Loucy (cell line): ENCODE data around the gene CSTPP1.

Source experiments
- H2AFZ ChIP-seq: fragments of 200-600 bp; sonication (generic); 2 replicates; pipeline ENCODE4 v1.6.0; 2016; ENCODE audit warnings: antibody characterized with exemption, mild to moderate bottlenecking, low read length, moderate library complexity
- H3F3A ChIP-seq: fragments of 200-600 bp; 2 replicates; pipeline ENCODE4 v1.6.0; 2016; ENCODE audit warnings: antibody characterized with exemption, low read depth, mild to moderate bottlenecking
- H3K27me3 ChIP-seq: fragments of 200-600 bp; sonication (generic); 2 replicates; pipeline ENCODE4 v1.6.1; 2014; ENCODE audit warnings: low read length, mild to moderate bottlenecking; ENCODE audit not compliant: insufficient read depth, poor library complexity, severe bottlenecking
- H3K36me3 ChIP-seq: fragments of 200-600 bp; sonication (generic); 2 replicates; pipeline ENCODE4 v1.6.1; 2016; ENCODE audit warnings: low read length; ENCODE audit not compliant: insufficient read depth
- H3K4me1 ChIP-seq: fragments of 200-600 bp; sonication (generic); 2 replicates; pipeline ENCODE4 v1.5.1; 2014; ENCODE audit warnings: low read length, mild to moderate bottlenecking; ENCODE audit not compliant: insufficient read depth, poor library complexity, severe bottlenecking
- H3K4me2 ChIP-seq: fragments of 200-600 bp; sonication (generic); 2 replicates; pipeline ENCODE4 v1.6.0; 2014; ENCODE audit warnings: antibody characterized with exemption, low read length, low read depth, mild to moderate bottlenecking; ENCODE audit not compliant: poor library complexity, severe bottlenecking
- H3K4me3 ChIP-seq: fragments of 200-600 bp; sonication (generic); 2 replicates; pipeline ENCODE4 v1.5.1; 2014; ENCODE audit warnings: low read length, mild to moderate bottlenecking, mixed read lengths; ENCODE audit not compliant: poor library complexity, severe bottlenecking
- H3K79me2 ChIP-seq: fragments of 200-600 bp; sonication (generic); 2 replicates; pipeline ENCODE4 v1.6.1; 2014; ENCODE audit warnings: low read length; ENCODE audit not compliant: insufficient read depth
- H3K9ac ChIP-seq: fragments of 200-600 bp; sonication (generic); 2 replicates; pipeline ENCODE4 v1.6.0; 2014; ENCODE audit warnings: mild to moderate bottlenecking, low read depth, low read length, moderate library complexity; ENCODE audit not compliant: poor library complexity, severe bottlenecking
- H3K9me2 ChIP-seq: fragments of 200-600 bp; sonication (generic); replicated peaks from 2 replicates; pipeline ENCODE4 v1.6.1; 2016; ENCODE audit warnings: low read depth, low read length, mixed read lengths
- H3K9me3 ChIP-seq: fragments of 200-600 bp; sonication (generic); 2 replicates; pipeline ENCODE4 v1.6.1; 2014; ENCODE audit warnings: mild to moderate bottlenecking, antibody characterized with exemption, low read length, low read depth; ENCODE audit not compliant: insufficient read depth
- H4K20me1 ChIP-seq: fragments of 200-600 bp; sonication (generic); 2 replicates; pipeline ENCODE4 v1.6.0; 2014; ENCODE audit warnings: antibody characterized with exemption, low read length, mild to moderate bottlenecking; ENCODE audit not compliant: insufficient read depth, poor library complexity, severe bottlenecking
- CTCF ChIP-seq: fragments of 200-600 bp; sonication (generic); conservative IDR thresholded peaks from 2 replicates; pipeline ENCODE4 v1.5.1; 2014; ENCODE audit warnings: mild to moderate bottlenecking, antibody characterized with exemption, low read length
- EZH2phosphoT487 ChIP-seq: fragments of 200-600 bp; IDR thresholded peaks from 2 replicates; pipeline ENCODE4 v1.6.1; 2018; ENCODE audit warnings: antibody characterized with exemption, mild to moderate bottlenecking, moderate library complexity, borderline replicate concordance

CSTPP1 gene

GRCh38 chr11:47183969-47184368 lies 247.4 kb downstream of the CSTPP1 start:
- Histone ChIP-seq H3K4me2 (no peak overlapping the region), H3K79me2 (no peaks in the 10 kb centered on the region), H3K4me1 (peaks cover 12% of the 10 kb centered on the region), H3K4me3 (no peak overlapping the region), H3K9me2 (no peaks in the 10 kb centered on the region), H3K9ac (no peak overlapping the region), H4K20me1 (no peaks in the 10 kb centered on the region), H3K27me3 (peaks cover 15% of the 10 kb centered on the region), H3F3A (no peaks in the 10 kb centered on the region), H3K36me3 (no peaks in the 10 kb centered on the region), H2AFZ (no peak overlapping the region), H3K9me3 (no peaks in the 10 kb centered on the region)
- TF ChIP-seq EZH2phosphoT487 (no peak), CTCF (no peak)

GRCh38 chr11:47184711-47185304 lies 248.2 kb downstream of the CSTPP1 start:
- H3K9me3 ChIP-seq, result no peaks in the 10 kb centered on the region
- H3K4me1 ChIP-seq, result peaks cover 12% of the 10 kb centered on the region
- TF ChIP-seq CTCF (no peak), EZH2phosphoT487 (no peak)
- H3K79me2 ChIP-seq, result no peaks in the 10 kb centered on the region
- no peak overlapping the region for H2AFZ ChIP-seq
- no peaks in the 10 kb centered on the region for H3K9me2 ChIP-seq
- H4K20me1 ChIP-seq, result no peaks in the 10 kb centered on the region
- peak overlapping the region; percentile 89 for H3K4me2 ChIP-seq
- peaks cover 15% of the 10 kb centered on the region for H3K27me3 ChIP-seq
- H3K4me3 ChIP-seq, result no peak overlapping the region
- no peak overlapping the region for H3K9ac ChIP-seq
- no peaks in the 10 kb centered on the region for H3F3A ChIP-seq
- no peaks in the 10 kb centered on the region for H3K36me3 ChIP-seq

- no peak for TF ChIP-seq EZH2phosphoT487
- TF ChIP-seq CTCF, result no peak
- Histone ChIP-seq H4K20me1 (no peaks in the 10 kb centered on the region), H3K27me3 (peaks cover 15% of the 10 kb centered on the region), H3K36me3 (no peaks in the 10 kb centered on the region), H3K9me3 (no peaks in the 10 kb centered on the region), H3K9ac (peak overlapping the region; percentile 71), H3F3A (no peaks in the 10 kb centered on the region), H3K9me2 (no peaks in the 10 kb centered on the region), H3K4me1 (peaks cover 12% of the 10 kb centered on the region), H2AFZ (peak overlapping the region; percentile 84; the same call in 1 of the 2 replicates), H3K79me2 (no peaks in the 10 kb centered on the region), H3K4me3 (peak overlapping the region; percentile 79), H3K4me2 (peak overlapping the region; percentile 89)
Measured at GRCh38 chr11:47185305-47186075, 248.9 kb downstream of the CSTPP1 start.
